H9 (cell line): ENCODE measurements around the gene CYP2W1. TPM values are rescaled to one million over a fixed set of nuclear protein-coding genes. Genes with fewer than 3 reads are reported as not detected.
A peak's percentile ranks its signal among the peaks of the same experiment; 100 is the strongest.

ENCODE experiments used
- DNase-seq: peaks from one replicate; pipeline ENCODE4 v3.0.0-alpha.2; 2017
- H2AFZ ChIP-seq: one replicate; pipeline ENCODE4 v1.6.1; 2013; ENCODE audit warnings: mild to moderate bottlenecking, low read length, control low read depth, moderate library complexity
- H2AK5ac ChIP-seq: 2 replicates; pipeline ENCODE4 v1.6.1; 2013; ENCODE audit warnings: low read length, control low read depth, mixed read lengths; ENCODE audit not compliant: insufficient read length
- H2BK120ac ChIP-seq: one replicate; pipeline ENCODE4 v1.6.1; 2013; ENCODE audit warnings: low read depth, mild to moderate bottlenecking, low read length, control low read depth, inconsistent platforms; ENCODE audit not compliant: poor library complexity, severe bottlenecking
- H2BK12ac ChIP-seq: 2 replicates; pipeline ENCODE4 v1.6.1; 2013; ENCODE audit warnings: low read length, control low read depth, mixed read lengths, low read depth; ENCODE audit not compliant: insufficient read length
- H2BK15ac ChIP-seq: 2 replicates; pipeline ENCODE4 v1.6.1; 2013; ENCODE audit warnings: low read depth, low read length, control low read depth
- H2BK20ac ChIP-seq: one replicate; pipeline ENCODE4 v1.6.1; 2013; ENCODE audit warnings: low read depth, mild to moderate bottlenecking, low read length, control low read depth, inconsistent platforms; ENCODE audit not compliant: poor library complexity, severe bottlenecking
- H2BK5ac ChIP-seq: 2 replicates; pipeline ENCODE4 v1.6.1; 2013; ENCODE audit warnings: low read length, control low read depth, mixed read lengths; ENCODE audit not compliant: insufficient read length
- H3K14ac ChIP-seq: 2 replicates; pipeline ENCODE4 v1.6.1; 2013; ENCODE audit warnings: low read length, control low read depth; ENCODE audit not compliant: insufficient read depth
- H3K18ac ChIP-seq: 2 replicates; pipeline ENCODE4 v1.6.1; 2013; ENCODE audit warnings: low read depth, mild to moderate bottlenecking, mixed read lengths, low read length, control low read depth; ENCODE audit not compliant: insufficient read length
- H3K23ac ChIP-seq: 2 replicates; pipeline ENCODE4 v1.6.1; 2013; ENCODE audit warnings: low read length, control low read depth, mixed read lengths, low read depth; ENCODE audit not compliant: insufficient read length
- H3K23me2 ChIP-seq: 2 replicates; pipeline ENCODE4 v1.6.1; 2013; ENCODE audit warnings: low read depth, mild to moderate bottlenecking, mixed read lengths, low read length, control low read depth; ENCODE audit not compliant: insufficient read length, poor library complexity, severe bottlenecking
- H3K27ac ChIP-seq: 2 replicates; pipeline ENCODE4 v1.5.1; 2013; ENCODE audit warnings: low read length, control low read depth, mixed read lengths, low read depth; ENCODE audit not compliant: insufficient read length
- H3K27me3 ChIP-seq: 2 replicates; pipeline ENCODE4 v1.6.1; 2013; ENCODE audit warnings: low read length, control low read depth, inconsistent platforms; ENCODE audit not compliant: insufficient read depth
- H3K4ac ChIP-seq: 2 replicates; pipeline ENCODE4 v1.6.1; 2013; ENCODE audit warnings: low read depth, mild to moderate bottlenecking, control low read depth, inconsistent platforms, low read length, moderate library complexity
- H3K4me1 ChIP-seq: 2 replicates; pipeline ENCODE4 v1.6.1; 2013; ENCODE audit warnings: low read length, control low read depth, inconsistent platforms; ENCODE audit not compliant: insufficient read depth
- H3K4me2 ChIP-seq: 2 replicates; pipeline ENCODE4 v1.6.1; 2013; ENCODE audit warnings: low read length, control low read depth, mixed read lengths; ENCODE audit not compliant: insufficient read length, insufficient read depth
- H3K56ac ChIP-seq: 2 replicates; pipeline ENCODE4 v1.6.1; 2013; ENCODE audit warnings: low read depth, mild to moderate bottlenecking, mixed read lengths, low read length, control low read depth; ENCODE audit not compliant: insufficient read length
- H3K79me1 ChIP-seq: 2 replicates; pipeline ENCODE4 v1.6.1; 2013; ENCODE audit warnings: low read depth, mild to moderate bottlenecking, moderate library complexity, low read length, control low read depth, inconsistent platforms; ENCODE audit not compliant: insufficient read depth, poor library complexity, severe bottlenecking
- H3K79me2 ChIP-seq: 2 replicates; pipeline ENCODE4 v1.6.1; 2013; ENCODE audit warnings: low read length, control low read depth, inconsistent platforms; ENCODE audit not compliant: insufficient read depth
- H3K9ac ChIP-seq: 2 replicates; pipeline ENCODE4 v1.6.1; 2013; ENCODE audit warnings: low read length, control low read depth, mixed read lengths; ENCODE audit not compliant: insufficient read length; ENCODE audit errors: extremely low read depth
- H3K9me3 ChIP-seq: one replicate; pipeline ENCODE4 v1.6.1; 2013; ENCODE audit warnings: low read depth, low read length, inconsistent platforms; ENCODE audit not compliant: control insufficient read depth
- H3T11ph ChIP-seq: one replicate; pipeline ENCODE4 v1.6.1; 2013; ENCODE audit warnings: mild to moderate bottlenecking, low read length, control low read depth, inconsistent platforms
- H4K20me1 ChIP-seq: one replicate; pipeline ENCODE4 v1.6.1; 2013; ENCODE audit not compliant: control insufficient read depth, insufficient read length, insufficient read depth
- H4K5ac ChIP-seq: 2 replicates; pipeline ENCODE4 v1.6.1; 2013; ENCODE audit warnings: low read depth, mild to moderate bottlenecking, mixed read lengths, low read length, control low read depth; ENCODE audit not compliant: insufficient read length
- H4K8ac ChIP-seq: replicated peaks from 2 replicates; pipeline ENCODE4 v1.6.1; 2013; ENCODE audit warnings: low read length, control low read depth, mixed read lengths, low read depth; ENCODE audit not compliant: insufficient read length
- H4K91ac ChIP-seq: 2 replicates; pipeline ENCODE4 v1.6.1; 2013; ENCODE audit warnings: low read depth, mild to moderate bottlenecking, moderate library complexity, mixed read lengths, low read length, control low read depth; ENCODE audit not compliant: insufficient read length
- H3K27ac Mint-ChIP-seq, 3 experiments: 2 replicates in 2 of 3; 3 replicates in 1 of 3; pipeline ENCODE4 v1.8.0; 2020 to 2021; ENCODE audit warnings: mixed read lengths in 3 of 3, mild to moderate bottlenecking in 1 of 3, moderate library complexity in 1 of 3
- H3K27me3 Mint-ChIP-seq: 2 replicates; pipeline ENCODE4 v1.8.0; 2021; ENCODE audit warnings: low read depth, mild to moderate bottlenecking, moderate library complexity, mixed read lengths
- H3K36me3 Mint-ChIP-seq, 3 experiments: 2 replicates in 2 of 3; 3 replicates in 1 of 3; pipeline ENCODE4 v1.8.0; 2020 to 2021; ENCODE audit warnings: low read depth in 3 of 3, mixed read lengths in 3 of 3; ENCODE audit not compliant: insufficient read depth in 1 of 3
- H3K4me1 Mint-ChIP-seq, 2 experiments: 2 replicates each; pipeline ENCODE4 v1.8.0; 2020; ENCODE audit warnings: mixed read lengths in 2 of 2
- H3K4me3 Mint-ChIP-seq, 2 experiments: 2 replicates in 1 of 2; 3 replicates in 1 of 2; pipeline ENCODE4 v1.8.0; 2020 to 2021; ENCODE audit warnings: mild to moderate bottlenecking in 2 of 2, mixed read lengths in 2 of 2, moderate library complexity in 1 of 2
- H3K9me3 Mint-ChIP-seq, 2 experiments: 2 replicates in 1 of 2; 3 replicates in 1 of 2; pipeline ENCODE4 v1.8.0; 2020; ENCODE audit warnings: mild to moderate bottlenecking in 2 of 2, mixed read lengths in 2 of 2, moderate library complexity in 1 of 2
- CTCF ChIP-seq: fragments of 200-600 bp; sonication (generic); conservative IDR thresholded peaks from 3 replicates; pipeline ENCODE4 v1.8.0; 2021; ENCODE audit warnings: antibody characterized with exemption, mild to moderate bottlenecking
- WGBS: extraction: QIAGEN DNeasy Blood & Tissue Kit; methylation state at CpG from one replicate; pipeline ENCODE4 v1.1.7; 2013; ENCODE audit warnings: missing lambda C conversion rate, low lambda C conversion rate, mixed read lengths; ENCODE audit not compliant: insufficient read length; ENCODE audit errors: extremely low coverage; 5-methylcytosine and 5-hydroxymethylcytosine counted together
- total RNA-seq: library from RNA; stranded (reverse); gene quantifications from 2 replicates; pipeline ENCODE4 v1.2.1, GENCODE V29; 2021

CYP2W1 gene
- total RNA-seq, 1 experiment from 2014 or later = not detected

GRCh38 chr7:1011297-1012003, 28.5 kb downstream of the CYP2W1 start:
- Histone ChIP-seq H2BK12ac (no peak overlapping the region), H3K27ac (no peak overlapping the region), H3K56ac (no peak overlapping the region), H3K23ac (no peak overlapping the region), H3K4me2 (no peak overlapping the region), H3K23me2 (no peaks in the 10 kb centered on the region), H3T11ph (no peak overlapping the region), H3K27me3 (no peaks in the 10 kb centered on the region), H2AK5ac (no peak overlapping the region), H3K4me1 (no peaks in the 10 kb centered on the region), H4K5ac (no peak overlapping the region), H2BK20ac (no peak overlapping the region), H3K14ac (no peak overlapping the region; the same call in 1 of the 2 replicates), H3K9ac (no peak overlapping the region), H4K91ac (no peak overlapping the region), H4K8ac (no peak overlapping the region), H3K18ac (no peak overlapping the region), H2BK5ac (no peak overlapping the region), H3K9me3 (no peaks in the 10 kb centered on the region), H3K79me2 (no peaks in the 10 kb centered on the region), H3K4ac (no peak overlapping the region), H3K79me1 (no peaks in the 10 kb centered on the region), H2BK15ac (no peak overlapping the region), H2AFZ (no peak overlapping the region), H4K20me1 (no peaks in the 10 kb centered on the region), H2BK120ac (no peak overlapping the region)
- H3K27me3 Mint-ChIP-seq = no peaks in the 10 kb centered on the region
- peaks cover 0 to 17% (median 7%) of the 10 kb centered on the region in 3 experiments; a peak in 5 of 7 replicates for H3K36me3 Mint-ChIP-seq
- peak overlapping the region in 1 of 3 experiments; percentile 2; a peak in 2 of 7 replicates for H3K27ac Mint-ChIP-seq
- WGBS = no CpG with 5 or more reads among the region's 13 CpGs
- H3K4me1 Mint-ChIP-seq = no peaks in the 10 kb centered on the region
- H3K4me3 Mint-ChIP-seq = no peak overlapping the region
- no peaks in the 10 kb centered on the region; a peak in 1 of 5 replicates for H3K9me3 Mint-ChIP-seq
- DNase-seq = no peak
- TF ChIP-seq CTCF = no peak
